BLaER1 treated with 17β-estradiol and CSF1 and Interleukin-3, amounts not matched to agents 10 nM and 100 nM (cell line): Measurements from ENCODE around the gene TMEM140.

ENCODE experiments used
- H3K27ac ChIP-seq, 11 experiments: shearing (Covaris generic); formaldehyde crosslinking; 2 replicates each; pipeline ENCODE4 v1.8.1; 2022
- H3K27me3 ChIP-seq, 11 experiments: shearing (Covaris generic); formaldehyde crosslinking; 2 replicates each; pipeline ENCODE4 v1.8.1; 2022
- H3K36me3 ChIP-seq, 11 experiments: shearing (Covaris generic); formaldehyde crosslinking; 2 replicates each; pipeline ENCODE4 v1.8.1; 2022
- H3K4me1 ChIP-seq, 10 experiments: shearing (Covaris generic); formaldehyde crosslinking; 2 replicates each; pipeline ENCODE4 v1.8.1; 2022
- H3K4me2 ChIP-seq, 11 experiments: shearing (Covaris generic); formaldehyde crosslinking; 2 replicates each; pipeline ENCODE4 v1.8.1; 2022
- H3K4me3 ChIP-seq, 10 experiments: shearing (Covaris generic); formaldehyde crosslinking; 2 replicates each; pipeline ENCODE4 v1.8.1; 2022
- H3K9ac ChIP-seq, 11 experiments: shearing (Covaris generic); formaldehyde crosslinking; 2 replicates each; pipeline ENCODE4 v1.8.1; 2022
- H3K9me3 ChIP-seq, 11 experiments: shearing (Covaris generic); formaldehyde crosslinking; replicated peaks in 1 of 11; 2 replicates each; pipeline ENCODE4 v1.8.1; 2022
- H4K20me1 ChIP-seq, 11 experiments: shearing (Covaris generic); formaldehyde crosslinking; 2 replicates each; pipeline ENCODE4 v1.8.1; 2022
- Cebpa-rat ChIP-seq, 11 experiments: shearing (Covaris generic); IDR thresholded peaks; 2 replicates each; pipeline ENCODE4 v1.8.1; 2022

TMEM140 gene

GRCh38 chr7:135190703-135191102 lies 42.8 kb downstream of the TMEM140 start:
- Histone ChIP-seq H3K9me3 (no peaks in the 10 kb centered on the region), H4K20me1 (peaks cover 0 to 40% (median 0%) of the 10 kb centered on the region in 11 experiments; a peak in 2 of 22 replicates), H3K4me2 (peak overlapping the region in 2 of 11 experiments; percentile 24 to 34; a peak in 3 of 22 replicates), H3K27me3 (no peaks in the 10 kb centered on the region), H3K27ac (no peak overlapping the region), H3K4me1 (peaks cover 34 to 56% (median 49%) of the 10 kb centered on the region in 10 experiments), H3K9ac (no peak overlapping the region), H3K36me3 (peaks cover 38 to 98% (median 49%) of the 10 kb centered on the region in 11 experiments), H3K4me3 (no peak overlapping the region)
- no peak for TF ChIP-seq Cebpa-rat (IDR thresholded peaks at IDR 0.05)

GRCh38 chr7:135192914-135193536 lies 45.2 kb downstream of the TMEM140 start:
- TF ChIP-seq Cebpa-rat (IDR thresholded peaks at IDR 0.05), result no peak

GRCh38 chr7:135193615-135194081 lies 45.8 kb downstream of the TMEM140 start:
- Histone ChIP-seq H3K36me3 (peaks cover 36 to 98% (median 49%) of the 10 kb centered on the region in 11 experiments), H3K27ac (peak overlapping the region in 4 of 11 experiments; percentile 16 to 60 (median 44); a peak in 6 of 22 replicates)

More at GRCh38 chr7:135192914-135193536, 45.2 kb downstream of the TMEM140 start:
- H3K9ac ChIP-seq, result peak overlapping the region in 3 of 11 experiments; percentile 38 to 61 (median 51); a peak in 2 of 22 replicates
- H3K27ac ChIP-seq, result peak overlapping the region in 1 of 11 experiments; percentile 52; a peak in 3 of 22 replicates
- peak overlapping the region in 9 of 11 experiments; percentile 14 to 93 (median 82); a peak in 17 of 22 replicates for H3K4me2 ChIP-seq
- peaks cover 28 to 50% (median 40%) of the 10 kb centered on the region in 10 experiments for H3K4me1 ChIP-seq
- peaks cover 40 to 98% (median 49%) of the 10 kb centered on the region in 11 experiments for H3K36me3 ChIP-seq
- H3K27me3 ChIP-seq, result no peaks in the 10 kb centered on the region
- no peak overlapping the region for H3K4me3 ChIP-seq
- peaks cover 0 to 63% (median 0%) of the 10 kb centered on the region in 11 experiments; a peak in 2 of 22 replicates for H4K20me1 ChIP-seq
- H3K9me3 ChIP-seq, result no peaks in the 10 kb centered on the region

GRCh38 chr7:135194494-135195095 lies 46.7 kb downstream of the TMEM140 start:
- Histone ChIP-seq H3K9me3 (no peaks in the 10 kb centered on the region), H4K20me1 (peaks cover 0 to 75% (median 0%) of the 10 kb centered on the region in 11 experiments; a peak in 2 of 22 replicates), H3K36me3 (peaks cover 27 to 98% (median 49%) of the 10 kb centered on the region in 11 experiments), H3K27me3 (no peaks in the 10 kb centered on the region), H3K4me3 (peak overlapping the region in 3 of 10 experiments; percentile 8 to 47 (median 33); a peak in 4 of 20 replicates), H3K27ac (peak overlapping the region in 4 of 11 experiments; percentile 6 to 60 (median 34); a peak in 5 of 22 replicates), H3K4me1 (peaks cover 28 to 50% (median 40%) of the 10 kb centered on the region in 10 experiments), H3K9ac (peak overlapping the region in 4 of 11 experiments; percentile 30 to 61 (median 47); a peak in 6 of 22 replicates), H3K4me2 (peak overlapping the region; percentile 15 to 93 (median 81))
- no peak for TF ChIP-seq Cebpa-rat (IDR thresholded peaks at IDR 0.05)

More at GRCh38 chr7:135193615-135194081, 45.8 kb downstream of the TMEM140 start:
- peaks cover 0 to 69% (median 0%) of the 10 kb centered on the region in 11 experiments; a peak in 2 of 22 replicates for H4K20me1 ChIP-seq
- peaks cover 28 to 50% (median 40%) of the 10 kb centered on the region in 10 experiments for H3K4me1 ChIP-seq
- H3K9ac ChIP-seq, result peak overlapping the region in 4 of 11 experiments; percentile 30 to 61 (median 47); a peak in 7 of 22 replicates
- H3K9me3 ChIP-seq, result no peaks in the 10 kb centered on the region
- TF ChIP-seq Cebpa-rat (IDR thresholded peaks at IDR 0.05), result no peak
- H3K4me2 ChIP-seq, result peak overlapping the region in 10 of 11 experiments; percentile 56 to 93 (median 82); a peak in 18 of 22 replicates
- H3K4me3 ChIP-seq, result no peak overlapping the region
- H3K27me3 ChIP-seq, result no peaks in the 10 kb centered on the region

- peaks cover 0 to 78% (median 0%) of the 10 kb centered on the region in 11 experiments; a peak in 2 of 22 replicates for H4K20me1 ChIP-seq
- no peaks in the 10 kb centered on the region for H3K9me3 ChIP-seq
- H3K36me3 ChIP-seq, result peaks cover 29 to 98% (median 53%) of the 10 kb centered on the region in 11 experiments
- 0 out of 22 replicates have a peak overlapping the region, but pooled peaks of 1 of the 11 experiments have one; percentile 30 for H3K9ac ChIP-seq
- H3K4me1 ChIP-seq, result peaks cover 26 to 50% (median 40%) of the 10 kb centered on the region in 10 experiments
- H3K27me3 ChIP-seq, result no peaks in the 10 kb centered on the region
- peak overlapping the region in 2 of 10 experiments; percentile 8 to 33; a peak in 2 of 20 replicates for H3K4me3 ChIP-seq
- peak overlapping the region in 3 of 11 experiments; percentile 6 to 60 (median 52); a peak in 1 of 22 replicates for H3K27ac ChIP-seq
- H3K4me2 ChIP-seq, result peak overlapping the region; percentile 15 to 93 (median 81); a peak in 21 of 22 replicates
- no peak for TF ChIP-seq Cebpa-rat (IDR thresholded peaks at IDR 0.05)
Measured at GRCh38 chr7:135195156-135195555, 47.3 kb downstream of the TMEM140 start.

GRCh38 chr7:135195968-135196629 lies 48.2 kb downstream of the TMEM140 start:
- peaks cover 39 to 99% (median 62%) of the 10 kb centered on the region in 11 experiments for H3K36me3 ChIP-seq
- H4K20me1 ChIP-seq, result peaks cover 0 to 79% (median 0%) of the 10 kb centered on the region in 11 experiments; a peak in 2 of 22 replicates
- no peak overlapping the region for H3K4me3 ChIP-seq
- H3K4me1 ChIP-seq, result peaks cover 19 to 50% (median 40%) of the 10 kb centered on the region in 10 experiments
- H3K9me3 ChIP-seq, result no peaks in the 10 kb centered on the region
- no peaks in the 10 kb centered on the region for H3K27me3 ChIP-seq
- no peak overlapping the region for H3K9ac ChIP-seq
- no peak for TF ChIP-seq Cebpa-rat (IDR thresholded peaks at IDR 0.05)
- H3K4me2 ChIP-seq, result peak overlapping the region in 7 of 11 experiments; percentile 81 to 93 (median 82); a peak in 12 of 22 replicates
- H3K27ac ChIP-seq, result 0 out of 22 replicates have a peak overlapping the region, but pooled peaks of 1 of the 11 experiments have one; percentile 11

- no peak overlapping the region for H3K4me3 ChIP-seq
- peaks cover 0 to 91% (median 0%) of the 10 kb centered on the region in 11 experiments; a peak in 2 of 22 replicates for H4K20me1 ChIP-seq
- peaks cover 47 to 100% (median 73%) of the 10 kb centered on the region in 11 experiments for H3K36me3 ChIP-seq
- H3K4me1 ChIP-seq, result peaks cover 15 to 56% (median 43%) of the 10 kb centered on the region in 10 experiments
- no peaks in the 10 kb centered on the region for H3K27me3 ChIP-seq
- no peak for TF ChIP-seq Cebpa-rat (IDR thresholded peaks at IDR 0.05)
- H3K9me3 ChIP-seq, result no peaks in the 10 kb centered on the region
- H3K9ac ChIP-seq, result no peak overlapping the region
- H3K27ac ChIP-seq, result no peak overlapping the region
- no peak overlapping the region for H3K4me2 ChIP-seq
Measured at GRCh38 chr7:135197343-135197742, 49.5 kb downstream of the TMEM140 start.
